GM19043 (cell line): Measurements from ENCODE around the gene GUCY1A2.

Source experiments
- ATAC-seq: cut with Tn5 transposase; IDR thresholded peaks from one replicate; pipeline ENCODE4 v1.9.1; 2021; ENCODE audit warnings: low read depth; ENCODE audit not compliant: unreplicated experiment

GUCY1A2 gene

DNA sequence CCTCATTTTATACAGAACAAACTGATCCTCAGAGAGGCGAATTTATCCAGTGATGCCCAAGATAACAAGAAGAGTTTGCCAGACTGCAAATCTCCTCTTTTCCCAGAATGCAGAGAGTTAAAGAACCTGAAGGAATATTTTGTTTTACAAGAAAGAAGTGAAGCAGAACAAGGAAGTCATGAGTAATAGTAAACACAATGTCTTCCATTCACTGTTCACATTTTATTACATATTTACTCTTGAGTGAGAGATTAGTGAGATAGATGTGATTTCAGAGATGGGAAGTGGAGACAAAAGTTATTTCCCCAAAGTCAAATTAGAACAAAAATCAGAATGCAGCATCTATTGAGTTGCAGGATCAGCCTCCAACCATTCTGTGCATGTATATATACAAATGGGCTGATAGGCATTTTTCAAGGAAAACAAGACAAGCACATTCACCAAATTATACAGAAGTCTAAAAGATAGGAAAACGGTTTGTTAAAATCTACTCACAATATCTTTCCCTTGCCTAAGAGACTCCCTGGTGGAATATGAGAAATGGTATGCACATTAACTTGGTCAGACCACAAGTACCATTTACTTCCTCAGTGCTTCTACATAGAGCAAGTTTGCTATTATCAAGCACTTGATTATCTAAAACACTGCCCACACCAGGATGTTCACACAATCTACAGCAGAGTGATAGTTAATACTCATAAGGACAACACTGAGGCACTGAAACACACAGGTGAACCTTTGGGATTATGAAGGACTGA lies 12.0 kb downstream of the GUCY1A2 start:
- ATAC-seq, result no peak

DNA sequence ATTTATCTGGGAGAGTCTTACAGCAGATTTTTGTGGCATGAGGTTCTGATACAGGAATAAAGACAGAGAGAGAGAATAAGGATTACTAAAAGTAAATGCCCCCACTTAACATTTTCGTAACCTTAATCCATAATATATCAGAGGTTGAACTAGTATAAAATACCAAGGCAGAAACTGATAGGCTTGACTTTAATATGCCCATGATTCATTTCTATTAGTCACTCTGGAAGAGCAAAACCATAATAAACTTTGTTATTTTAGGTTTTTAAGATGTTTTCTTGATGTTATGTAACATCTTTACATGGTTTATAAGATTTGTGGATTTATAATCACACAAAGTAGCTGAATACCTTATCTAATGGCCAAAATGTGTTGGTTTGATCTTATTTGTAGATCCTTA lies 19.1 kb downstream of the GUCY1A2 start:
- ATAC-seq, result no peak

GRCh38 chr11:106998916-106999188 lies 19.4 kb downstream of the GUCY1A2 start:
- no peak for ATAC-seq

GRCh38 chr11:106998116-106998915 lies 20.0 kb downstream of the GUCY1A2 start:
- ATAC-seq, result no peak

DNA sequence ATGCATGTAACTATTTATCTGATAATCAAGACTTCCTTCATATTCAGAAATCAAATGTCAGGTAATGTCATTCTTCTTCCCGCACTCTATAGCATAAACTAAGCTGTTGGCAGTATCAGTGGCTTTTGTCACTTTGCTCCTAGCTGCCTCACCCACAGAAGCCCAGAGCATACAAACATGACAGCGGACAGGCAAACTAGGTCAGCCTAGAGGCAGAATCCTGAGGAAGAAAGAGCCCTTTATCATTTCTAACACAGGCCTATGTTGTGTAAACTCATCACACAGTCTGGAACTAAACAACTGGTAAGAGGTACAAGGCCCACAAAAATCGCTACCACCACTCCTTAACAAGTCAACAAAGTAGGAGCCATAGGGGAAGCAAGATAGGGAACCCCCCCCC lies 21.0 kb downstream of the GUCY1A2 start:
- ATAC-seq, result no peak

- no peak for ATAC-seq
Observed at GRCh38 chr11:106996691-106997090, 21.6 kb downstream of the GUCY1A2 start.

DNA sequence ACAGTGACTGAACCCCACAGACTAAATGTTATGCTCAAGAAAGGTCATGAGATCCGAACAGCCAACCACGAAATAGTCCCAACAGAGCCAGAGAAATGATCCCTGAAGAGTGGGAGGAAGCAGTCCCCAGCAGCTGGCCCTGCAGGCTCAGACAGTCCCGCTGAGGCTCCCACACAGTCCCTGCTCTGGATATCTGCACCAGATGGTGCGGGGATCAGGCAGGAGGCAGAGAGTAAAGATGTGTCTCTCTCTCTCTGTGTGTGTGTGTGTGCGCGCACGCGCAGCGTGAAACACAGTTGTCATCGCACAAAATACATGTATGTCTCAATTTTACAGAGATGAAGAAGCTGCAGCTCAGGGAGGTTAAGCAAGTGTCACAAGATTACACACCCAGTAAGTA lies 27.9 kb downstream of the GUCY1A2 start:
- ATAC-seq, result no peak

DNA sequence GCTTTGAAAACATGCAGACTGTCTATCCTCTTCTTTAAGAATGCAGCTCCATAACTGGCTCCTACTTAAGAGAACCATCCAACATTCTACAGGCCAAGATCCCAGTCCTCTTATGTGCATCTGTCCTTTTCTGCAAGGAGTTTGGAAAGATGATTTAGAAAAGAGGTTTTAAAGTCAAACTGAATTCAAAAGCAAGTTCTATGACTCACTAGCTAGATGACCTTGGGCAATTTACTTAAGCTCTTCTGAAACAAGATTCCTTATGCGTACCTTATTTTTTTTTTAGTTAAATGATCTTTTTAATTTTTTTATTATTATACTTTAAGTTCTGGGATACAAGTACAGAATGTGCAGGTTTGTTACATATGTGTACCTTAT lies 29.2 kb downstream of the GUCY1A2 start:
- ATAC-seq, result no peak

GRCh38 chr11:106988151-106989077 lies 29.9 kb downstream of the GUCY1A2 start:
- no peak for ATAC-seq

- ATAC-seq, result no peak
Observed at GRCh38 chr11:106986673-106987072, 31.6 kb downstream of the GUCY1A2 start.

- ATAC-seq, result no peak
Observed at GRCh38 chr11:106986261-106986660, 32.0 kb downstream of the GUCY1A2 start.

DNA sequence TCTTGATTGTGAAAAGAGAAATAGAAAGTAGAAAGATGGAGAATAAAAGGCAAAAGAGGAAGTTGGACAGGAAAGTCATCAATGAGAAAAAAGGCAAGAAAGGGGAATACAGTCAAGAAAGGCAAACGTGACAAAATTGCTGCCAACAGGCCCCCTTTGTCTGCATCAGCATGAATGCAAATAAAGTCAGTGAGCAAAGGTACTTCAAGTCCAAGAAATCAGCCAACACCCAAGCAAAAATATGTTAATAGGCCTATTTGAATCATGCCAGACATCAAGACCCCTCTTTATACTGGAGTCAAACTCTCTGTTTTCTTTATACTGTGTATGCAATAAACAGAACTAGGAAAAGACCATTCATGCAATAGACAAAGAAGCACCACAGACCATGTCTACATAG lies 34.3 kb downstream of the GUCY1A2 start:
- ATAC-seq, result no peak

DNA sequence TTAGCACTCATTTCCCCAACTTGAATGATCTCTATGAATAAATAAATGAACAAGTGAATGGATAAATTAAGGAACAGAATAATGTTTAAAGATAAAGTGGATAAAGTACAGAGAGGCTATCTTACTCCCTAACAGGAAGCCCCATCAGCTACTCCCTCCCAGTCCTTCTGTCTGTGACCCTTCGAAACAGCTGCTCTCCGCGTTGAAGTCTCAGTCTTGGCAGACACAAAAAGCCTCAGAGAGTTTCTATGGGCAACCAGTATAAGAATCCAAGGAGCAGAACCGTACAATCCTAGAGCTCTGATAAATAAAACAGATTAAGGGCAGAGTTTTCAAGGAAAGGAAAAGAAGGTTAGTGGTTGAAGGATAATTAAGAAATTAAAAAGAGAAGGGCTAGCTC lies 35.0 kb downstream of the GUCY1A2 start:
- no peak for ATAC-seq

DNA sequence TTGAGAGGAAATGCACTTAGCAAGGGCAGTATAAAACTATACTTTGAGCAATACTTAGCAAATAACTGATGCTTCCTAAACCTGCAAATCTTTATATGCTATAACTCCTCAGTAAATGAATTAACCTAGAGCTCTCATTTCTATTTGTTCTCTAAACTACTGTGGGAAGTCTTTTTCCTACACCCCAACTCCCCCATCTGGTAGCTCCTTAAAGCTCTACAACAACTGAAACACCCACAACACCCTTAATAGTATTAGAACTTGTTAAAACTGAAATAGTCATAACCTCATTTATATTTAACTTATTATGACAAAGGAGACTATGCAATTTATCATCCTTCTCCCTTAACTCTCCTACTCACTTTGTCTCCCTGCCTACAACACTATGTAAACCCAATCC lies 43.4 kb downstream of the GUCY1A2 start:
- no peak for ATAC-seq

DNA sequence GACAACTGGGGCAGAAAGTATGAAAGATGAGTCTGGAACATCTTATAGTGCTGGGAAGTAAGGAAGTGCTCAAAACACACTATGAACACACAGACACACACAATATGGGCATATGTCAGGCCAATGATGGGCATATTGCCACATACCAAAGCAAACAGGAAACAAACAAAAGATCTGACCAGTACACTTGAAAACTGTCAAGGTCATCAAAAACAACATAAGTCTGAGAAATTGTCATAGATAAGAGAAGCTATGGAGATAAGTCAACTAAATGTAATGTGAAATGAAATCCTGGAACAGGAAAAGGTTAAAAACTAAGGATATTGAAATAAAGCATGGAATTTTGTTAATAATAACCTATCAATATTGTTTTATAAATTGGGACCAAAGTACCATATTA lies 46.4 kb downstream of the GUCY1A2 start:
- no peak for ATAC-seq

DNA sequence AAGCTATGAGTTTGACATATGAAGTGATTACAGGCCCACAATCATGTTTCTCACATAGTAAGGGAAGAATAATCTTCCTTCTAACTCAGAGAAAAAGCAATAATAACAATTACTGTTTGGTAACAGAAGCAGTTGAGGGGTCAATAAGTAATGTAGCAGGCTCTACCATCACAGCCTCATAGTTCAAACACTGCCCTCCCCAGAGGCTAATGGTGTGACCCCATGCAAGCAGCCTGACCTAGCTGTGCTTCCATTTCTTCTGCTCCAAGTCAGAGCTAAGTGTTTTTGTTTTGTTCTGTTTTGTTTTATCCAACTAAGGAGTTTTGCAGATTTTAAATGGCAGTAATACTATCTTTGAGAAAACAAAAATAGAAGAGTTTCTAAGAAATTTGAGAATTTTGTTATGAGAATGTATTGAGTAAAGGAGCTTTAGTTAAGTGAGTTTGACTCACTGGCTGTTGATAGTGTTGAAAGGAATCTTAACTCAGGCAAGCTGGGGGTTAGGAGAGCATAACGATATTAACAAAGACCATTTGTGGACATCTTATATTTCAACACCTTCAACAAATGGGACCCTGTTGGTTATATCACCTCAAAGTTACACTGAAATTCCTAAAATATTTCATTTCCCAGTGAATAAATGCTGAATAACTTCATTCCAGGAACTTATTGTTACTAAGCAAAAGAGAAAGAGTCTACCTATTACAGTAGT lies 48.5 kb downstream of the GUCY1A2 start:
- ATAC-seq, result no peak

- no peak for ATAC-seq
Observed at GRCh38 chr11:106962995-106963394, 55.3 kb downstream of the GUCY1A2 start.

GRCh38 chr11:106961518-106961917 lies 56.8 kb downstream of the GUCY1A2 start:
- ATAC-seq, result no peak

GRCh38 chr11:106961048-106961447 lies 57.2 kb downstream of the GUCY1A2 start:
- ATAC-seq, result no peak

GRCh38 chr11:106959800-106960199 lies 58.5 kb downstream of the GUCY1A2 start:
- ATAC-seq, result no peak

DNA sequence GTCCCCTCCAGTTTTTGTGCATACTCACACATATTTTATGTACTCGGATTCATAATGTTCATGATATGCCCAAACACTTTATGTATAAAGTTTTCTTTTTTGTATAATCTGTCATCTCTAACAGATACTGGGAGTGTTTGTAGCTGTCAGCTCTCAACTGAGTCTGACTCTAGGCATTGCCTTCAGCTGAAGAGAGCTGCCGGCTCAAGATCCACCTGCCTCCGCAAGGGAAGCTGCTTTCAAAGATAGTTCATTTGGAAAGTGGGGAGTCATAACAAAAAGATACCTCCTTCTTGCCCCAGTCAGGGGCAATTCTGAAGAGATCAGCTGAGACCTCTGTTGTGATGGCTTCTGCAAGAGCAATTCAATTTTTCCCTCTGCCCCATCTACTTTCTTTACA lies 58.9 kb downstream of the GUCY1A2 start:
- ATAC-seq, result no peak
